ENCODE results near the gene KYAT1. TPM values are rescaled to one million over a fixed set of nuclear protein-coding genes. Genes with fewer than 3 reads are reported as not detected.

KYAT1 gene
- total and polyA plus RNA-seq, 11 donors, result 9.5 to 16.7 (median 12.6) TPM

DNA sequence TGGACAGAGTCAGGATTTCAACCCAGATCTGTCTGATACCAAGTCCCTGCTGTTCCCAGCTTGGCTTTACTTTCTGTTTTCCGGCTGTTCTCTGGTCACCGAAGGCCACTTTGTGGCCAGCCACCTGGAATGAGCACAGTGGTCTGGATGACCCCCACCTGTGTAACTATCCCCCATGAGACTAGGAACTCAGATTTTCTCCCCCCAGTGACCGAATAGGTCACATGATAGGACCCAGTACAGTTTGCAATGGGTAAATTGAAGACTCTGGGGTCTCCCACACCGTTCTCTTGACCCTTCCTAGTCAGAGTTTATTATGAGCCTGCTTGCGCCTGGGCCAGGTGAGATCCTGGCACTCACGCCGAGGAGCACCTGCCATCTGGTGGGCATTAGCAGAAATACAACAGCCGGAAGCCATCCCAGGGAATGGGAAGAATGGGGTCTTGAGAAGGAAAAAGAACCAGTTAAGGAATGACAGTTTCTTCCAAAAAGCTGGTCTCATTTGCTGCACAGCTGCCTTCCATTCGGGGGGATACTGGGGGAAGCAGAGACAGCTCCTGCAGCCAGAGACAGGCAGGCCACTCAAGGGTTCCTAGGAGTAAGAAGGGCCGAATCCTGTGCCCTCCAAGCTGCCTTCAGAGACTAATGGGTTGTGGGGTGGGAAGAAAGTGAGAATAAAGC, 46.1 kb upstream of the KYAT1 start:
- 28 to 35% (median 29%) methylated on average over 10 of the region's 10 CpGs for WGBS, 4 donors
- Histone ChIP-seq H3K27ac (no peak overlapping the region), H3K36me3 (peaks cover 0 to 4% (median 0%) of the 10 kb centered on the region in 9 donors), H3K4me1 (peaks cover 0 to 14% (median 1%) of the 10 kb centered on the region in 12 donors), H3K27me3 (no peaks in the 10 kb centered on the region), H3K4me3 (no peak overlapping the region), H3K9me3 (no peaks in the 10 kb centered on the region)
- peak in 3 of 4 donors; percentile 72 to 82 (median 75) for ATAC-seq
- DNase-seq, result peak in 1 of 5 donors; percentile 60
- TF ChIP-seq, protein P1, sequence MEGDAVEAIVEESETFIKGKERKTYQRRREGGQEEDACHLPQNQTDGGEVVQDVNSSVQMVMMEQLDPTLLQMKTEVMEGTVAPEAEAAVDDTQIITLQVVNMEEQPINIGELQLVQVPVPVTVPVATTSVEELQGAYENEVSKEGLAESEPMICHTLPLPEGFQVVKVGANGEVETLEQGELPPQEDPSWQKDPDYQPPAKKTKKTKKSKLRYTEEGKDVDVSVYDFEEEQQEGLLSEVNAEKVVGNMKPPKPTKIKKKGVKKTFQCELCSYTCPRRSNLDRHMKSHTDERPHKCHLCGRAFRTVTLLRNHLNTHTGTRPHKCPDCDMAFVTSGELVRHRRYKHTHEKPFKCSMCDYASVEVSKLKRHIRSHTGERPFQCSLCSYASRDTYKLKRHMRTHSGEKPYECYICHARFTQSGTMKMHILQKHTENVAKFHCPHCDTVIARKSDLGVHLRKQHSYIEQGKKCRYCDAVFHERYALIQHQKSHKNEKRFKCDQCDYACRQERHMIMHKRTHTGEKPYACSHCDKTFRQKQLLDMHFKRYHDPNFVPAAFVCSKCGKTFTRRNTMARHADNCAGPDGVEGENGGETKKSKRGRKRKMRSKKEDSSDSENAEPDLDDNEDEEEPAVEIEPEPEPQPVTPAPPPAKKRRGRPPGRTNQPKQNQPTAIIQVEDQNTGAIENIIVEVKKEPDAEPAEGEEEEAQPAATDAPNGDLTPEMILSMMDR (IDR thresholded peaks at IDR 0.05), result peak; percentile 81 to 93 (median 86)
- no peak for TF ChIP-seq POLR2A (IDR thresholded peaks at IDR 0.05)
- intact Hi-C loops (cut with DNase I), result loop anchor here (1.0 to 5.0 kb wide), 4 partner anchors 46 to 65 kb away; partner anchors contain the start of genes KYAT1 (in 1 of the 10) and LRRC8A (in 1 of the 10)

DNA sequence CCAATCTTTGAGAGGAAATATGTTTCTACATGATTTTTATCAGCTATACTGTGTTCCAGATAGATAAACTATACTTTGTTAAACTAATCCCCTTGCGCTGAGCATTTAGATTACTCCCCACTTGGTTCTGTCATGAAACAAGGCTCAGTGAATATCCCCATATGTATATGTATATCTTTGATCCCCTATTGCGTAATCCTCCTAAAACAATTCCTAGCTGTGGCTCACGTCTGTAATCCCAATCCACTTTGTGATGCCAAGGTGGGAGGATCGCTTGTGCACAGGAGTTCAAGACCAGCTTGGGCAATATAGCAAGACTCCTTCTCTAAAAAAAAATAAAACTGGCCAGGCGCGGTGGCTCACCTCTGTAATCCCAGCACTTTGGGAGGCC, 41.7 kb upstream of the KYAT1 start:
- DNase-seq (no peak), ATAC-seq (no peak)
- intact Hi-C loops (cut with DNase I), result loop anchor here in 4 of 10 donors (2.0 to 5.0 kb wide), 2 partner anchors 41 kb away; partner anchors contain the start of genes LRRC8A (in 4 of the 4) and KYAT1 (in 3 of the 4)
- 91 to 96% (median 95%) methylated on average over 6 of the region's 6 CpGs for WGBS, 4 donors
- TF ChIP-seq POLR2A (IDR thresholded peaks at IDR 0.05), result no peak
- TF ChIP-seq, protein P1 (IDR thresholded peaks at IDR 0.05), result no peak
- H3K4me3 ChIP-seq, result no peak overlapping the region
- no peaks in the 10 kb centered on the region for H3K27me3 ChIP-seq
- H3K9me3 ChIP-seq, result no peaks in the 10 kb centered on the region
- H3K4me1 ChIP-seq, result peaks cover 6 to 51% (median 34%) of the 10 kb centered on the region in 12 donors
- no peaks in the 10 kb centered on the region for H3K36me3 ChIP-seq
- no peak overlapping the region for H3K27ac ChIP-seq

DNA sequence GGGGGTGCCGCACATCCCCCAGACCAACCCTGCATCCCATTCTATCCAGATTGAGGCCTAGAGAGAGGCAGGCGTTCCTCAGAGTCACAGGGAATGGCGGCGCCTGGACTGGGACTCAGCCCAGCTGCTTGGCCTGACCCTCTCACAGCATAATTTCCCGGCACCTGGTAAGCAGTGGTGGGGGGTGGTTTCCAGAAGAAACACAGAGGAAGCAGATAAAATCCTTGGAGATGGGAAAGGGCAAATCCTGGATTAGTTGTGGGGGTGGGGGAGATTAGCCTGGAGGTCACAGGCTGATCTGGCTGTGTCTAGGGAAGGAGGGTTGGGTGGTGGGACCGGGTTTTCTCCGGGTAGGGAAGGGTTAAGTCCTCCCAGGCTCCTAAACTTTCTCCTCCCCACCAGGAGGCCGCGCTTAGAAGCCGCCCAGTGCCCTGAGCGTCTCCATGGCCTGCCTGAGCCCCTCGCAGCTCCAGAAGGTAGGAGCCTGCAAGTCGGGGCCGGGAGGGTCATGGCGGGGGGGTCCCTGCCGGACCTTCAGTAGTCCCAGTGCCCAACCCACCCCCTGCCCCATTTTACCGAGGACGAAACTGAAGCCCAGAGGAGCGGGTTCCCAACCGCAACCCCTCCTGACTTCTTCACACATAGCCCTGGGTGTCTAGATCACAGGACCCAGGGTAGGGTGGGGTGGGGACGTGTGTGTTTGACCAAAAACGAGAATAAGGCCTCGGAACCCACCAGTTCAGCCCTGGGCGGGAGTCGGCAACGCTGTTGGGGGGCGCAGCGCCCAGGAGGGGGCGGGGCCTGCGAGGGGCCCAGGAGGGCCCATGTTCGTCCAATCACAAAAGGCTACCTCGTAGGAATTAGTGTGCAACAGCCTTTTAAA, 40.4 kb upstream of the KYAT1 start:
- H3K4me3 ChIP-seq, result peak overlapping the region; percentile 13 to 72 (median 62)
- H3K9me3 ChIP-seq, result no peaks in the 10 kb centered on the region
- 8 to 19% (median 14%) methylated on average over 31 to 32 of the region's 32 CpGs for WGBS, 4 donors
- DNase-seq, result peak; percentile 59 to 79 (median 65)
- peak; percentile 25 to 73 (median 64) for ATAC-seq
- H3K4me1 ChIP-seq, result peaks cover 6 to 52% (median 35%) of the 10 kb centered on the region in 12 donors
- H3K27ac ChIP-seq, result peak overlapping the region; percentile 62 to 91 (median 86)
- intact Hi-C loops (cut with DNase I), result loop anchor here in 4 of 10 donors (2.0 to 5.0 kb wide), 2 partner anchors 39 to 40 kb away; partner anchors contain the start of genes LRRC8A (in 4 of the 4) and KYAT1 (in 3 of the 4)
- H3K36me3 ChIP-seq, result peaks cover 0 to 11% (median 7%) of the 10 kb centered on the region in 9 donors
- H3K27me3 ChIP-seq, result no peaks in the 10 kb centered on the region
- TF ChIP-seq POLR2A (IDR thresholded peaks at IDR 0.05), result no peak
- TF ChIP-seq, protein P1 (IDR thresholded peaks at IDR 0.05), result peak in 3 of 12 donors; percentile 9 to 20 (median 17)
